Endothelial cell of umbilical vein (primary cell): ENCODE results near the gene CABYR. TPM values are rescaled to one million over a fixed set of nuclear protein-coding genes. Genes with fewer than 3 reads are reported as not detected.
"Not testable (repeated sequence)": the region's sequence is repeated elsewhere in the genome, so short reads cannot be mapped to it uniquely, and the experiment has no call there.

Source experiments
- BruUV-seq: library from RNA; stranded (reverse); fragments of 400-500 nt; replicated peaks from 2 replicates; lab custom pipeline; 2021; lab: Mats Ljungman, UMichigan
- CTCF ChIA-PET: fragments of 300-600, 350-600 bp; sonication (Branson Sonifier 250); formaldehyde crosslinking; loops from one replicate; lab custom pipeline; 2021; ENCODE audit warnings: antibody characterized with exemption, inconsistent platforms; lab: Charles Lee
- POLR2A ChIA-PET: fragments of 300-600, 350-600 bp; sonication (Branson Sonifier 250); formaldehyde crosslinking; loops from one replicate; lab custom pipeline; 2021; ENCODE audit warnings: antibody characterized with exemption, inconsistent platforms; lab: Charles Lee
- DNase-seq: peaks from one replicate; pipeline ENCODE4 v3.0.0-alpha.2; 2011; ENCODE audit warnings: low read depth, low spot score
- FAIRE-seq: peaks from 2 replicates; lab custom pipeline; 2011; peaks lifted over from hg19 to GRCh38; lab: Jason Lieb, UNC
- H2AFZ ChIP-seq: 2 replicates; pipeline ENCODE4 v1.6.0; 2012; ENCODE audit warnings: low read depth, low read length, control low read depth, inconsistent platforms
- H3K27ac ChIP-seq: 2 replicates; pipeline ENCODE4 v1.5.1; 2011; ENCODE audit warnings: low read depth, mild to moderate bottlenecking, control low read depth, low read length, moderate library complexity; ENCODE audit not compliant: insufficient read depth
- H3K27me3 ChIP-seq, 2 experiments: 2 replicates each; pipeline versions ENCODE4 v1.6.0 to v1.6.1; 2011; ENCODE audit warnings: low read length in 2 of 2, mixed read lengths in 1 of 2; ENCODE audit not compliant: control insufficient read depth in 2 of 2, insufficient read depth in 2 of 2
- H3K36me3 ChIP-seq, 2 experiments: 2 replicates in 1 of 2; 3 replicates in 1 of 2; pipeline ENCODE4 v1.5.1; 2011; ENCODE audit warnings: low read length in 2 of 2, mild to moderate bottlenecking in 1 of 2, moderate library complexity in 1 of 2; ENCODE audit not compliant: control insufficient read depth in 2 of 2, insufficient read depth in 2 of 2; ENCODE audit errors: extremely low read depth in 1 of 2
- H3K4me1 ChIP-seq: 3 replicates; pipeline ENCODE4 v1.5.1; 2011; ENCODE audit warnings: mild to moderate bottlenecking, low read length; ENCODE audit not compliant: control insufficient read depth, insufficient read depth; ENCODE audit errors: extremely low read depth
- H3K4me2 ChIP-seq: 2 replicates; pipeline ENCODE4 v1.6.1; 2011; ENCODE audit warnings: low read length, control low read depth, mixed read lengths; ENCODE audit not compliant: insufficient read depth
- H3K4me3 ChIP-seq, 3 experiments: fragments of 200-600 bp in 1 of 3; sonication (generic), shearing (Covaris generic) in 1 of 3; replicated peaks in 1 of 3; 2 replicates each; pipeline ENCODE4 v1.5.1; 2011 to 2016; ENCODE audit warnings: control low read depth in 3 of 3, low read length in 3 of 3, mild to moderate bottlenecking in 2 of 3, inconsistent platforms in 1 of 3, low read depth in 1 of 3, moderate library complexity in 1 of 3; ENCODE audit not compliant: insufficient read depth in 1 of 3
- H3K79me2 ChIP-seq: 2 replicates; pipeline ENCODE4 v1.6.0; 2012; ENCODE audit warnings: low read length, inconsistent platforms; ENCODE audit not compliant: control insufficient read depth, insufficient read depth
- H3K9ac ChIP-seq: replicated peaks from 2 replicates; pipeline ENCODE3; 2011; ENCODE audit warnings: low read length, control low read depth; ENCODE audit not compliant: insufficient read depth; ENCODE audit errors: extremely low read depth
- H3K9me1 ChIP-seq: replicated peaks from 3 replicates; pipeline ENCODE4 v1.6.0; 2011; ENCODE audit warnings: mild to moderate bottlenecking, low read length; ENCODE audit not compliant: control insufficient read depth, insufficient read depth; ENCODE audit errors: extremely low read depth
- H3K9me3 ChIP-seq: replicated peaks from 2 replicates; pipeline ENCODE4 v1.5.1; 2012; ENCODE audit warnings: low read length, inconsistent platforms; ENCODE audit not compliant: control insufficient read depth, insufficient read depth
- H4K20me1 ChIP-seq: replicated peaks from 2 replicates; pipeline ENCODE3; 2011; ENCODE audit warnings: mild to moderate bottlenecking, low read length; ENCODE audit not compliant: control insufficient read depth, insufficient read depth; ENCODE audit errors: extremely low read depth
- EZH2 ChIP-seq: IDR thresholded peaks from 2 replicates; pipeline ENCODE4 v1.6.1; 2012; ENCODE audit warnings: borderline replicate concordance, low read depth, mild to moderate bottlenecking, moderate library complexity, low read length, inconsistent platforms; ENCODE audit not compliant: severe bottlenecking
- FOS ChIP-seq: IDR thresholded peaks from 2 replicates; pipeline ENCODE4 v1.6.1; 2011; ENCODE audit warnings: mild to moderate bottlenecking, low read length, moderate library complexity, borderline replicate concordance; ENCODE audit not compliant: insufficient read depth
- GATA2 ChIP-seq: IDR thresholded peaks from 2 replicates; pipeline ENCODE4 v1.7.0; 2011; ENCODE audit warnings: low read depth, mild to moderate bottlenecking, moderate library complexity, mixed read lengths, low read length; ENCODE audit not compliant: insufficient read length, insufficient read depth
- JUN ChIP-seq: IDR thresholded peaks from 2 replicates; pipeline ENCODE4 v1.6.1; 2011; ENCODE audit warnings: borderline replicate concordance, low read depth; ENCODE audit not compliant: insufficient read length, insufficient read depth
- MYC ChIP-seq: IDR thresholded peaks from one replicate; pipeline ENCODE4 v1.6.1; 2011; ENCODE audit warnings: mild to moderate bottlenecking, low read depth, low read length
- POLR2A ChIP-seq: IDR thresholded peaks from 2 replicates; pipeline ENCODE4 v1.6.1; 2012; ENCODE audit warnings: low read depth, mild to moderate bottlenecking, control low read depth, low read length
- POLR2AphosphoS5 ChIP-seq: IDR thresholded peaks from 2 replicates; pipeline ENCODE4 v1.6.1; 2012; ENCODE audit warnings: low read depth, mild to moderate bottlenecking, control low read depth, low read length, moderate library complexity; ENCODE audit not compliant: insufficient read depth
- dilution Hi-C: fragments of 300-500 bp; cut with MboI; formaldehyde crosslinking; loops from one replicate; pipeline ENCODE4 v1.15.0; 2019; ENCODE audit warnings: low sequenced_read_pairs; ENCODE audit not compliant: extremely low pct_ligation_motif_present
- intact Hi-C: fragments of 100-400 bp; cut with micrococcal nuclease; formaldehyde crosslinking; loops from one replicate; pipeline ENCODE4 v1.10.0; 2022
- polyA plus RNA-seq, 4 experiments: library from polyadenylated mRNA; depleted of rRNA in 3 of 4; stranded (reverse) in 3 of 4; unstranded in 1 of 4; fragments of >200 nt; gene quantifications; 2 replicates each; pipeline versions ENCODE4 v1.2.1 to v1.2.3, GENCODE V29; 2011 to 2012; ENCODE audit warnings: missing spikeins in 1 of 4
- total RNA-seq: library from RNA; stranded (reverse); gene quantifications from 2 replicates; pipeline ENCODE4 v1.2.3, GENCODE V29; 2021
- TF ChIP-seq, protein P1 (sequence below): IDR thresholded peaks from 2 replicates; pipeline ENCODE4 v1.6.1; 2011; ENCODE audit not compliant: insufficient read depth, insufficient read length
- TF ChIP-seq, protein P2 (sequence below), 2 donors: IDR thresholded peaks; 1 replicate in 1 of 2; 2 replicates in 1 of 2; pipeline ENCODE4 v1.5.1; 2011; ENCODE audit warnings: low read length in 2 of 2, mild to moderate bottlenecking in 2 of 2, moderate library complexity in 2 of 2, control low read depth in 1 of 2, inconsistent platforms in 1 of 2, low read depth in 1 of 2; ENCODE audit not compliant: insufficient read depth in 1 of 2; ENCODE audit errors: extremely low read depth in 1 of 2

The CABYR gene
- total and polyA plus RNA-seq, 2 donors (not counting 3 experiments of a cell fraction or from before 2014, with no cell fraction given): 3.9 to 8.9 TPM

DNA sequence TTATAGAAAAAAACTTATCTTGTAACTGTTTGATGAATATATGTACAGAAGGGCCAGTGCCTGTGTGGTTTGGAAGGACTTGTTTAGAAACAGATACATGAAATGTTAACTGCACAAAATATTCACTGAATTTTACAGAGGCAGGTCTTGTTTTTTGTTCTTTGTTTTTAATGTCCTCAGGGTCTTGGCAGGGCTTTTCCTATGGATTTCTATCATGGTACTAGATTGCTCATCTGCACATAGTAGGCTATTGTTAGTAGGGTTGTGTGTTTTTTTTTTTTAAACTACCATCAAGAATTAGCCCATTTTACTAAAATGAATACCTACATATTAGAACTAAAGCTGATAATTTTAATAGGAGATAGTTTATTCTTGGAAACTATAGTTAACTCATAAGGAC lies 3.5 kb downstream of the CABYR start:
- no peak for TF ChIP-seq JUN
- no peak for TF ChIP-seq FOS
- TF ChIP-seq, protein P1, sequence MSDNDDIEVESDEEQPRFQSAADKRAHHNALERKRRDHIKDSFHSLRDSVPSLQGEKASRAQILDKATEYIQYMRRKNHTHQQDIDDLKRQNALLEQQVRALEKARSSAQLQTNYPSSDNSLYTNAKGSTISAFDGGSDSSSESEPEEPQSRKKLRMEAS: no peak
- no peak for TF ChIP-seq POLR2AphosphoS5
- no peak for TF ChIP-seq EZH2
- no peak for TF ChIP-seq MYC
- TF ChIP-seq, protein P2, sequence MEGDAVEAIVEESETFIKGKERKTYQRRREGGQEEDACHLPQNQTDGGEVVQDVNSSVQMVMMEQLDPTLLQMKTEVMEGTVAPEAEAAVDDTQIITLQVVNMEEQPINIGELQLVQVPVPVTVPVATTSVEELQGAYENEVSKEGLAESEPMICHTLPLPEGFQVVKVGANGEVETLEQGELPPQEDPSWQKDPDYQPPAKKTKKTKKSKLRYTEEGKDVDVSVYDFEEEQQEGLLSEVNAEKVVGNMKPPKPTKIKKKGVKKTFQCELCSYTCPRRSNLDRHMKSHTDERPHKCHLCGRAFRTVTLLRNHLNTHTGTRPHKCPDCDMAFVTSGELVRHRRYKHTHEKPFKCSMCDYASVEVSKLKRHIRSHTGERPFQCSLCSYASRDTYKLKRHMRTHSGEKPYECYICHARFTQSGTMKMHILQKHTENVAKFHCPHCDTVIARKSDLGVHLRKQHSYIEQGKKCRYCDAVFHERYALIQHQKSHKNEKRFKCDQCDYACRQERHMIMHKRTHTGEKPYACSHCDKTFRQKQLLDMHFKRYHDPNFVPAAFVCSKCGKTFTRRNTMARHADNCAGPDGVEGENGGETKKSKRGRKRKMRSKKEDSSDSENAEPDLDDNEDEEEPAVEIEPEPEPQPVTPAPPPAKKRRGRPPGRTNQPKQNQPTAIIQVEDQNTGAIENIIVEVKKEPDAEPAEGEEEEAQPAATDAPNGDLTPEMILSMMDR (IDR thresholded peaks at IDR 0.05; ENCODE audit: extremely low read depth in 1 of 2, insufficient read depth in 1 of 2, low read depth in 1 of 2, low read length in 2 of 2): no peak
- no peak for TF ChIP-seq POLR2A
- no peak for TF ChIP-seq GATA2
- Histone ChIP-seq H3K9me3 (no peaks in the 10 kb centered on the region), H3K4me3 (no peak overlapping the region), H3K4me2 (no peak overlapping the region), H3K27me3 (no peaks in the 10 kb centered on the region), H3K36me3 (no peaks in the 10 kb centered on the region), H3K27ac (no peak overlapping the region), H4K20me1 (no peaks in the 10 kb centered on the region), H3K9me1 (no peaks in the 10 kb centered on the region), H3K4me1 (peaks cover 4% of the 10 kb centered on the region), H3K9ac (no peak overlapping the region), H3K79me2 (no peaks in the 10 kb centered on the region), H2AFZ (no peak overlapping the region)
- no TSS peak for BruUV-seq
- POLR2A ChIA-PET: no interaction called here
- FAIRE-seq (no peak), DNase-seq (no peak)
- dilution Hi-C loops: no loop called here
- CTCF ChIA-PET: interaction anchor here (2.4 kb wide), 1 partner anchor 34 kb away, joined by 5 read pairs; no protein-coding TSS in a partner anchor
- intact Hi-C loops: no loop called here

DNA sequence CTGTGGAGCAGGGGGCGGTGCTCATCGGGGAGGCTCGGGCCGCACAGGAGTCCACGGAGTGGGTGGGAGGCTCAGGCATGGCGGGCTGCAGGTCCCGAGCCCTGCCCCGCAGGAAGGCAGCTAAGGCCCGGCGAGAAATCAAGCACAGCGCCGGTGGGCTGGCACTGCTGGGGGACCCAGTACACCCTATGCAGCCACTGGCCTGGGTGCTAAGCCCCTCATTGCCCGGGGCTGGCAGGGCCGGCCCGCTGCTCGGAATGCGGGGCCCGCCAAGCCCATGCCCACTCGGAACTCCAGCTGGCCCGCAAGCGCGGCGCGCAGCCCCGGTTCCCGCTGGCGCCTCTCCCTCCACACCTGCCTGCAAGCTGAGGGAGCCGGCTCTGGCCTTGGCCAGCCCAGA lies 10.7 kb downstream of the CABYR start:
- H3K36me3 ChIP-seq, CTCF ChIA-PET, DNase-seq, dilution Hi-C loops, H3K27ac ChIP-seq, H3K9me1 ChIP-seq, POLR2A ChIA-PET, intact Hi-C loops, BruUV-seq, H2AFZ ChIP-seq, H3K9me3 ChIP-seq, H3K27me3 ChIP-seq, H3K9ac ChIP-seq, H4K20me1 ChIP-seq, FAIRE-seq, H3K4me3 ChIP-seq, H3K4me1 ChIP-seq, H3K4me2 ChIP-seq, H3K79me2 ChIP-seq: not testable (repeated sequence)
